ENCODE measurements around the gene TRMT2A. TPM values are rescaled to one million over a fixed set of nuclear protein-coding genes. Genes with fewer than 3 reads are reported as not detected.

The TRMT2A gene
- total RNA-seq, 1 experiment from 2014 or later = 68.1 TPM

DNA sequence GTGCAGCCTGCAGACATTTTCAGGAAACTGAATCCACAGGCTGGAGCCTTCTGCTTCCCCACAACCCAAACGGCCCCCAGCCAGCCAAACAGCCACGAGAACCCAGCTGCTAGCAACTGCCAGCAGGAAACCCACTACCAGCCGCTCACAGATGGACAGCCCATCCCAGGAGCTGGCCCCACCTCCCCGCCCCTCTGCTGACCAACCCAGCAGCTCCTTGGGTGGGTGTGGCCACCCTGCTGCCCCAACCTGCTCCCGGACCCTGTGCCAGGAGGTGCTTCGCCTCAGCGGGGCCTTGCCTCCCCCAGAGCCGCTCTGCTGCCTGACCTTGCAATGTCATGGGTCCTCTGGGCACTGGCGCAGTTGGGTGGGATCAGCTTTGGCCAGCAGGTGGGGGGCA is 42.0 kb upstream of the TRMT2A start:
- no peak overlapping the region for H3K4me3 ChIP-seq (ENCODE audit: low read depth, low read length, poor library complexity, severe bottlenecking)
- H3K27ac ChIP-seq (ENCODE audit: low read depth, low read length, poor library complexity, severe bottlenecking) = no peak overlapping the region
- H3K36me3 ChIP-seq (ENCODE audit: insufficient read depth, low read length, poor library complexity, severe bottlenecking) = no peaks in the 10 kb centered on the region
- no peaks in the 10 kb centered on the region for H3K4me1 ChIP-seq (ENCODE audit: insufficient read depth, low read length, poor library complexity, severe bottlenecking)
- no TSS peak for BruUV-seq (replicated peaks)
- CTCF ChIA-PET = no interaction called here
- no peak for TF ChIP-seq EZH2 (IDR thresholded peaks at IDR 0.05; ENCODE audit: borderline replicate concordance, low read depth, low read length, poor library complexity, severe bottlenecking)
- TF ChIP-seq, protein P1, sequence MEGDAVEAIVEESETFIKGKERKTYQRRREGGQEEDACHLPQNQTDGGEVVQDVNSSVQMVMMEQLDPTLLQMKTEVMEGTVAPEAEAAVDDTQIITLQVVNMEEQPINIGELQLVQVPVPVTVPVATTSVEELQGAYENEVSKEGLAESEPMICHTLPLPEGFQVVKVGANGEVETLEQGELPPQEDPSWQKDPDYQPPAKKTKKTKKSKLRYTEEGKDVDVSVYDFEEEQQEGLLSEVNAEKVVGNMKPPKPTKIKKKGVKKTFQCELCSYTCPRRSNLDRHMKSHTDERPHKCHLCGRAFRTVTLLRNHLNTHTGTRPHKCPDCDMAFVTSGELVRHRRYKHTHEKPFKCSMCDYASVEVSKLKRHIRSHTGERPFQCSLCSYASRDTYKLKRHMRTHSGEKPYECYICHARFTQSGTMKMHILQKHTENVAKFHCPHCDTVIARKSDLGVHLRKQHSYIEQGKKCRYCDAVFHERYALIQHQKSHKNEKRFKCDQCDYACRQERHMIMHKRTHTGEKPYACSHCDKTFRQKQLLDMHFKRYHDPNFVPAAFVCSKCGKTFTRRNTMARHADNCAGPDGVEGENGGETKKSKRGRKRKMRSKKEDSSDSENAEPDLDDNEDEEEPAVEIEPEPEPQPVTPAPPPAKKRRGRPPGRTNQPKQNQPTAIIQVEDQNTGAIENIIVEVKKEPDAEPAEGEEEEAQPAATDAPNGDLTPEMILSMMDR (conservative IDR thresholded peaks at IDR 0.05; ENCODE audit: low read depth, low read length) = no peak
- DNase-seq (ENCODE audit: low spot score) = no peak
- H3K27me3 ChIP-seq (replicated peaks; ENCODE audit: insufficient read depth, low read depth, low read length, poor library complexity) = no peaks in the 10 kb centered on the region
- POLR2A ChIA-PET (ENCODE audit: low non-redundant PET) = no interaction called here
- no peaks in the 10 kb centered on the region for H3K9me3 ChIP-seq (ENCODE audit: low read depth, low read length, poor library complexity, severe bottlenecking)
- intact Hi-C loops (cut with micrococcal nuclease; ENCODE audit: unreplicated experiment) = no loop called here

GRCh38 chr22:20158391-20159036 is 41.5 kb upstream of the TRMT2A start:
- Histone ChIP-seq H3K27ac (ENCODE audit: low read depth, low read length, poor library complexity, severe bottlenecking) (no peak overlapping the region), H3K4me1 (ENCODE audit: insufficient read depth, low read length, poor library complexity, severe bottlenecking) (no peaks in the 10 kb centered on the region), H3K9me3 (ENCODE audit: low read depth, low read length, poor library complexity, severe bottlenecking) (no peaks in the 10 kb centered on the region), H3K27me3 (replicated peaks; ENCODE audit: insufficient read depth, low read depth, low read length, poor library complexity) (no peaks in the 10 kb centered on the region), H3K4me3 (ENCODE audit: low read depth, low read length, poor library complexity, severe bottlenecking) (no peak overlapping the region), H3K36me3 (ENCODE audit: insufficient read depth, low read length, poor library complexity, severe bottlenecking) (no peaks in the 10 kb centered on the region)
- DNase-seq (ENCODE audit: low spot score) = no peak
- BruUV-seq (replicated peaks) = no TSS peak
- intact Hi-C loops (cut with micrococcal nuclease; ENCODE audit: unreplicated experiment) = no loop called here
- TF ChIP-seq, protein P1 (conservative IDR thresholded peaks at IDR 0.05; ENCODE audit: low read depth, low read length) = no peak
- TF ChIP-seq EZH2 (IDR thresholded peaks at IDR 0.05; ENCODE audit: borderline replicate concordance, low read depth, low read length, poor library complexity, severe bottlenecking) = no peak
- CTCF ChIA-PET = no interaction called here
- POLR2A ChIA-PET (ENCODE audit: low non-redundant PET) = no interaction called here

DNA sequence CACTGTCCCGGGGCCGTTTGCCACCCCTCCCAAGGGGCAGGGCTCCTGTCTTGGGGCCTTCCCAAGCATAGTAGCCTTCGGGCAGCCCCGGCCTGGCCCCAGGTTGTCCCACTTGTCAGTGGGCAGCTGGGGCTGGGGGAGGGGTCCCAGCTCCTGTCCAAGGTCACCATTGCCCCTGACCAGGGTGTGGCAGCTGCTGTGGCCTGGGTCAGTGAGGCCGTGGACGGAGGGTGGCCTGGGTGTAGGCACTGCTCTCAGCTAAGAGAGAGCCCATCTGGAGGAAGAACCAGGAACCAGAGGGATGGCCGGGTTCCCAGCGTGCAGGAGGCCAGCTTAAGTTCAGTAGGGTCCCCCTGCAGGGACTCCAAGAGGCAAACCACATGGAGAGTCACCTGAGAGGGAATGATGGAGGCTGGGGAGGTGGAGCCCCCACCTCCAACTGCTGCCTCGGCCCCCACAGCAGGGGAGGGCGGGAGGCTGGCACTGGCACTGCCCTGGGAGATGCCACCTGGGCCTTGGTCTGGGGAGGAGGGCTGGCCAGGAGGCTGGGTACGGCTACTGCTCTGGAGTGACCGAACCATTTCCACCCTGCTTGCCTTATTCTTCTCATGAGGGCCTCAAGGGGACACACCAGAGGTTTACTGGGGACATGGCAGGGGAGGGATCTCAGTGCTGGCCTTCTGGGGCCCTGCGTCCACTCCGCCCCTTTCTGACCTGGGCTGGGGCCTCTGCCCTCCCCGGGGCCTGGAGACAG is 40.6 kb upstream of the TRMT2A start:
- Histone ChIP-seq H3K27me3 (replicated peaks; ENCODE audit: insufficient read depth, low read depth, low read length, poor library complexity) (no peaks in the 10 kb centered on the region), H3K4me1 (ENCODE audit: insufficient read depth, low read length, poor library complexity, severe bottlenecking) (no peaks in the 10 kb centered on the region), H3K9me3 (ENCODE audit: low read depth, low read length, poor library complexity, severe bottlenecking) (no peaks in the 10 kb centered on the region), H3K4me3 (ENCODE audit: low read depth, low read length, poor library complexity, severe bottlenecking) (no peak overlapping the region), H3K27ac (ENCODE audit: low read depth, low read length, poor library complexity, severe bottlenecking) (no peak overlapping the region), H3K36me3 (ENCODE audit: insufficient read depth, low read length, poor library complexity, severe bottlenecking) (no peaks in the 10 kb centered on the region)
- TF ChIP-seq, protein P1 (conservative IDR thresholded peaks at IDR 0.05; ENCODE audit: low read depth, low read length) = no peak
- no peak for TF ChIP-seq EZH2 (IDR thresholded peaks at IDR 0.05; ENCODE audit: borderline replicate concordance, low read depth, low read length, poor library complexity, severe bottlenecking)
- BruUV-seq (replicated peaks) = no TSS peak
- ChIA-PET POLR2A (ENCODE audit: low non-redundant PET) (no interaction called here), CTCF (interaction anchor here (1.0 to 1.1 kb wide), 5 partner anchors 81 to 299 kb away, joined by 3 to 7 read pairs (median 6); no protein-coding TSS in a partner anchor)
- DNase-seq (ENCODE audit: low spot score) = no peak
- intact Hi-C loops (cut with micrococcal nuclease; ENCODE audit: unreplicated experiment) = loop anchor here (1.0 kb wide), 3 partner anchors 111 to 299 kb away; partner anchors contain the start of gene RTN4R
